GM12878 (cell line): ENCODE results near the gene BSN. TPM values are rescaled to one million over a fixed set of nuclear protein-coding genes. Genes with fewer than 3 reads are reported as not detected.

Experiments used
- ATAC-seq: fragments of 200-7000 bp; cut with Tn5 transposase; 3 replicates; pipeline ENCODE4 v1.9.1; 2020; ENCODE audit warnings: mild to moderate bottlenecking, moderate library complexity
- BruUV-seq: library from RNA; stranded (reverse); fragments of 400-500 nt; replicated peaks from 2 replicates; lab custom pipeline; 2021; lab: Mats Ljungman, UMichigan
- CTCF ChIA-PET: fragments of 300-600 bp; sonication (Branson Sonifier 250); formaldehyde crosslinking; extraction: SDS; loops from one replicate; lab custom pipeline; 2021; ENCODE audit warnings: inconsistent platforms; lab: Yijun Ruan, JAX
- POLR2A ChIA-PET: fragments of 350-600 bp; formaldehyde crosslinking; extraction: SDS; loops from one replicate; lab custom pipeline; 2021; ENCODE audit warnings: inconsistent platforms; lab: Charles Lee
- RAD21 ChIA-PET: fragments of 300-600 bp; sonication (Branson Sonifier 250); formaldehyde crosslinking; loops from one replicate; lab custom pipeline; 2023; ENCODE audit warnings: antibody characterized with exemption; ENCODE audit not compliant: unreplicated experiment; lab: Charles Lee
- SMC1A ChIA-PET: fragments of 300-600 bp; sonication (Branson Sonifier 250); formaldehyde crosslinking; loops from one replicate; lab custom pipeline; 2023; ENCODE audit not compliant: unreplicated experiment, uncharacterized antibody; lab: Charles Lee
- DNase-seq: peaks from one replicate; pipeline ENCODE4 v3.0.0-alpha.2; 2011; ENCODE audit warnings: low read depth, low spot score
- FAIRE-seq: peaks from 3 replicates; lab custom pipeline; 2011; peaks lifted over from hg19 to GRCh38; lab: Jason Lieb, UNC
- H2AFZ ChIP-seq: 2 replicates; pipeline ENCODE4 v1.6.0; 2011; ENCODE audit warnings: low read depth, low read length, control low read depth; ENCODE audit not compliant: control insufficient read depth
- H3K27ac ChIP-seq: 2 replicates; pipeline ENCODE4 v1.5.1; 2011; ENCODE audit warnings: control low read depth; ENCODE audit not compliant: control insufficient read depth, insufficient read depth
- H3K27me3 ChIP-seq, 2 experiments: replicated peaks in 1 of 2; 2 replicates each; pipeline versions ENCODE4 v1.6.0 to v1.6.1; 2011; ENCODE audit warnings: low read length in 1 of 2; ENCODE audit not compliant: control insufficient read depth in 2 of 2, insufficient read depth in 2 of 2
- H3K36me3 ChIP-seq, 2 experiments: 2 replicates each; pipeline ENCODE4 v1.5.1; 2011; ENCODE audit warnings: low read length in 1 of 2; ENCODE audit not compliant: control insufficient read depth in 2 of 2, insufficient read depth in 2 of 2
- H3K4me1 ChIP-seq: 2 replicates; pipeline ENCODE4 v1.6.1; 2011; ENCODE audit warnings: mild to moderate bottlenecking, low read length, moderate library complexity, mixed read lengths; ENCODE audit not compliant: control insufficient read depth, insufficient read depth
- H3K4me2 ChIP-seq: 2 replicates; pipeline ENCODE4 v1.6.0; 2011; ENCODE audit warnings: control low read depth; ENCODE audit not compliant: control insufficient read depth, insufficient read depth
- H3K4me3 ChIP-seq: fragments of 200-600 bp; sonication (generic); 2 replicates; pipeline ENCODE4 v1.5.1; 2016
- H3K79me2 ChIP-seq: 2 replicates; pipeline ENCODE4 v1.6.0; 2011; ENCODE audit warnings: low read length; ENCODE audit not compliant: control insufficient read depth, insufficient read depth
- H3K9ac ChIP-seq: 2 replicates; pipeline ENCODE4 v1.8.0; 2011; ENCODE audit warnings: low read length, control low read depth, mixed read lengths; ENCODE audit not compliant: control insufficient read depth, insufficient read depth
- H3K9me3 ChIP-seq: replicated peaks from 3 replicates; pipeline ENCODE4 v1.5.1; 2011; ENCODE audit warnings: mild to moderate bottlenecking, low read length; ENCODE audit not compliant: control insufficient read depth, insufficient read depth
- H4K20me1 ChIP-seq: 2 replicates; pipeline ENCODE4 v1.6.0; 2011; ENCODE audit not compliant: control insufficient read depth, insufficient read depth
- CEBPB ChIP-seq, 2 experiments: fragments of 150-350 bp in 1 of 2; IDR thresholded peaks; 2 replicates each; pipeline ENCODE4 v1.6.1; 2012 to 2014; ENCODE audit warnings: low read depth in 2 of 2, low read length in 2 of 2, borderline replicate concordance in 1 of 2, inconsistent platforms in 1 of 2
- CHD2 ChIP-seq: IDR thresholded peaks from 2 replicates; pipeline ENCODE4 v1.6.1; 2011; ENCODE audit warnings: low read depth, low read length, improper control_type of control experiment, borderline replicate concordance
- CREB1 ChIP-seq: IDR thresholded peaks from 2 replicates; pipeline ENCODE4 v1.6.1; 2012; ENCODE audit warnings: low read depth, mild to moderate bottlenecking, inconsistent platforms
- DPF2 ChIP-seq: fragments of 450-650 bp; IDR thresholded peaks from 2 replicates; pipeline ENCODE4 v1.6.1; 2017; ENCODE audit warnings: mild to moderate bottlenecking
- ESRRA ChIP-seq: IDR thresholded peaks from 2 replicates; pipeline ENCODE4 v1.6.1; 2012; ENCODE audit warnings: mild to moderate bottlenecking, low read length, improper control_type of control experiment
- ETV6 ChIP-seq, 2 experiments: fragments of 450-650 bp in 1 of 2; IDR thresholded peaks in 1 of 2; conservative IDR thresholded peaks in 1 of 2; 2 replicates each; pipeline ENCODE4 v1.6.1; 2014; ENCODE audit warnings: antibody characterized with exemption in 1 of 2, borderline replicate concordance in 1 of 2, low read depth in 1 of 2, mild to moderate bottlenecking in 1 of 2, moderate library complexity in 1 of 2
- FOXK2 ChIP-seq: fragments of 450-650 bp; IDR thresholded peaks from 2 replicates; pipeline ENCODE4 v1.6.1; 2017; ENCODE audit warnings: mild to moderate bottlenecking, moderate library complexity
- GABPA ChIP-seq: IDR thresholded peaks from 2 replicates; pipeline ENCODE4 v1.6.1; 2014; ENCODE audit warnings: antibody characterized with exemption, low read depth, mild to moderate bottlenecking, inconsistent platforms
- HDGF ChIP-seq: fragments of 450-650 bp; IDR thresholded peaks from 2 replicates; pipeline ENCODE4 v1.6.1; 2016; ENCODE audit warnings: antibody characterized with exemption
- IRF3 ChIP-seq: fragments of 450-650 bp; IDR thresholded peaks from 2 replicates; pipeline ENCODE4 v1.6.1; 2014; ENCODE audit warnings: mild to moderate bottlenecking
- KDM1A ChIP-seq: fragments of 200-600 bp; sonication (generic); IDR thresholded peaks from 2 replicates; pipeline ENCODE4 v1.6.1; 2016; ENCODE audit warnings: borderline replicate concordance
- MEF2A ChIP-seq: IDR thresholded peaks from 2 replicates; pipeline ENCODE4 v1.6.1; 2011; ENCODE audit warnings: low read depth, mild to moderate bottlenecking, low read length, moderate library complexity; ENCODE audit not compliant: insufficient read depth
- MEF2B ChIP-seq: fragments of 450-650 bp; IDR thresholded peaks from 2 replicates; pipeline ENCODE4 v1.6.1; 2018; ENCODE audit warnings: mild to moderate bottlenecking, moderate library complexity; ENCODE audit not compliant: partially characterized antibody, poor library complexity, severe bottlenecking
- PAX5 ChIP-seq: IDR thresholded peaks from 2 replicates; pipeline ENCODE4 v1.6.1; 2011; ENCODE audit warnings: low read depth, low read length, borderline replicate concordance
- TARDBP ChIP-seq: IDR thresholded peaks from 2 replicates; pipeline ENCODE4 v1.6.1; 2016; ENCODE audit warnings: borderline replicate concordance
- ZNF384 ChIP-seq: IDR thresholded peaks from 2 replicates; pipeline ENCODE4 v1.6.1; 2012; ENCODE audit warnings: low read depth, mild to moderate bottlenecking, low read length, improper control_type of control experiment, borderline replicate concordance
- WGBS: methylation state at CpG from one replicate; pipeline ENCODE4 v1.1.6; 2016; ENCODE audit warnings: low lambda C conversion rate; ENCODE audit not compliant: insufficient replicate concordance, insufficient coverage; ENCODE audit errors: missing lambda C conversion rate; 5-methylcytosine and 5-hydroxymethylcytosine counted together
- in situ Hi-C: fragments of 300-500 bp; cut with MboI; formaldehyde crosslinking; loops from 9 replicates; pipeline ENCODE4 v1.14.3; 2018; ENCODE audit warnings: mixed read lengths
- intact Hi-C: fragments of 100-400 bp; cut with micrococcal nuclease; formaldehyde crosslinking; loops from one replicate; pipeline ENCODE4 v1.14.2; 2022; ENCODE audit not compliant: unreplicated experiment
- polyA plus RNA-seq, 11 experiments: library from polyadenylated mRNA; depleted of rRNA in 4 of 11; unstranded in 6 of 11; stranded (reverse) in 5 of 11; fragments of >200 nt; fragmentation: Nextera tagmentation in 4 of 11; fragmentation: Illumina TruSeq in 1 of 11; extraction: Ambion mirVana in 4 of 11; extraction: Trizol in 1 of 11; gene quantifications; 1 replicate in 1 of 11; 2 replicates in 10 of 11; pipeline versions ENCODE4 v1.2.1 to v1.2.3, GENCODE V29; 2011 to 2016; ENCODE audit warnings: inconsistent platforms in 2 of 11, missing spikeins in 2 of 11, low read depth in 1 of 11
- total RNA-seq, 4 experiments: library from RNA; depleted of rRNA in 3 of 4; stranded (reverse); fragments of >200 nt in 3 of 4; fragmentation: Illumina TruSeq in 1 of 4; extraction: Trizol in 1 of 4; gene quantifications; 2 replicates each; pipeline versions ENCODE4 v1.2.1 to v1.2.3, GENCODE V29; 2013 to 2021
- TF ChIP-seq, protein P1 (sequence below): fragments of 150-350 bp; IDR thresholded peaks from 2 replicates; pipeline ENCODE4 v1.6.1; 2016; ENCODE audit warnings: low read depth, low read length

BSN gene
- total and polyA plus RNA-seq, 10 of the 15 experiments (the other 5 are each of a cell fraction or from before 2014, with no cell fraction given): under 0.01 to 0.19 (median 0.05) TPM; not detected in 1

GRCh38 chr3:49654955-49655556, 100.8 kb downstream of the BSN start:
- no peak overlapping the region for H3K4me3 ChIP-seq
- H2AFZ ChIP-seq: no peak overlapping the region
- FAIRE-seq: no peak
- ChIA-PET POLR2A (no interaction called here), CTCF (interaction anchor here (0.9 kb wide), 1 partner anchor 115 kb away, joined by 3 read pairs; no protein-coding TSS in a partner anchor), SMC1A (no interaction called here)
- ATAC-seq: no peak
- H3K27ac ChIP-seq: no peak overlapping the region
- H3K9ac ChIP-seq: no peak overlapping the region
- no peaks in the 10 kb centered on the region for H3K79me2 ChIP-seq
- in situ Hi-C loops: no loop called here
- no peak for TF ChIP-seq MEF2B
- no peak for TF ChIP-seq ZNF384
- TF ChIP-seq PAX5: no peak
- TF ChIP-seq DPF2: no peak
- TF ChIP-seq ESRRA: no peak
- no peak for TF ChIP-seq KDM1A
- no peak for TF ChIP-seq CEBPB (IDR thresholded peaks at IDR 0.05; ENCODE audit: borderline replicate concordance in 1 of 2, low read depth in 2 of 2, low read length in 2 of 2)
- no peak for TF ChIP-seq CHD2
- no peak for TF ChIP-seq ETV6 (conservative IDR thresholded peaks at IDR 0.05 in 1 of 2, IDR thresholded peaks at IDR 0.05 in 1 of 2; ENCODE audit: borderline replicate concordance in 1 of 2, low read depth in 1 of 2)
- no peak for TF ChIP-seq GABPA
- TF ChIP-seq, protein P1, sequence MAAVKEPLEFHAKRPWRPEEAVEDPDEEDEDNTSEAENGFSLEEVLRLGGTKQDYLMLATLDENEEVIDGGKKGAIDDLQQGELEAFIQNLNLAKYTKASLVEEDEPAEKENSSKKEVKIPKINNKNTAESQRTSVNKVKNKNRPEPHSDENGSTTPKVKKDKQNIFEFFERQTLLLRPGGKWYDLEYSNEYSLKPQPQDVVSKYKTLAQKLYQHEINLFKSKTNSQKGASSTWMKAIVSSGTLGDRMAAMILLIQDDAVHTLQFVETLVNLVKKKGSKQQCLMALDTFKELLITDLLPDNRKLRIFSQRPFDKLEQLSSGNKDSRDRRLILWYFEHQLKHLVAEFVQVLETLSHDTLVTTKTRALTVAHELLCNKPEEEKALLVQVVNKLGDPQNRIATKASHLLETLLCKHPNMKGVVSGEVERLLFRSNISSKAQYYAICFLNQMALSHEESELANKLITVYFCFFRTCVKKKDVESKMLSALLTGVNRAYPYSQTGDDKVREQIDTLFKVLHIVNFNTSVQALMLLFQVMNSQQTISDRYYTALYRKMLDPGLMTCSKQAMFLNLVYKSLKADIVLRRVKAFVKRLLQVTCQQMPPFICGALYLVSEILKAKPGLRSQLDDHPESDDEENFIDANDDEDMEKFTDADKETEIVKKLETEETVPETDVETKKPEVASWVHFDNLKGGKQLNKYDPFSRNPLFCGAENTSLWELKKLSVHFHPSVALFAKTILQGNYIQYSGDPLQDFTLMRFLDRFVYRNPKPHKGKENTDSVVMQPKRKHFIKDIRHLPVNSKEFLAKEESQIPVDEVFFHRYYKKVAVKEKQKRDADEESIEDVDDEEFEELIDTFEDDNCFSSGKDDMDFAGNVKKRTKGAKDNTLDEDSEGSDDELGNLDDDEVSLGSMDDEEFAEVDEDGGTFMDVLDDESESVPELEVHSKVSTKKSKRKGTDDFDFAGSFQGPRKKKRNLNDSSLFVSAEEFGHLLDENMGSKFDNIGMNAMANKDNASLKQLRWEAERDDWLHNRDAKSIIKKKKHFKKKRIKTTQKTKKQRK: no peak
- TF ChIP-seq MEF2A: no peak
- TF ChIP-seq FOXK2: no peak
- no peak for TF ChIP-seq TARDBP
- no peak for TF ChIP-seq CREB1
- no peak for TF ChIP-seq IRF3
- no peak for TF ChIP-seq HDGF
- TF ChIP-seq, all 136 proteins: peak for 0
- no peaks in the 10 kb centered on the region for H4K20me1 ChIP-seq
- H3K4me1 ChIP-seq: peaks cover 2% of the 10 kb centered on the region; the same call in 1 of the 2 replicates
- DNase-seq: no peak
- WGBS: 2% methylated on average over 10 of the region's 10 CpGs
- BruUV-seq: no TSS peak
- H3K4me2 ChIP-seq: no peak overlapping the region
- H3K9me3 ChIP-seq: no peaks in the 10 kb centered on the region
- RAD21 ChIA-PET: interaction anchor here (2.4 kb wide), 1 partner anchor 116 kb away, joined by 13 read pairs; no protein-coding TSS in a partner anchor
- H3K36me3 ChIP-seq: no peaks in the 10 kb centered on the region
- H3K27me3 ChIP-seq: no peaks in the 10 kb centered on the region
- intact Hi-C loops: no loop called here
